GM21717 (cell line): ENCODE results near the gene WNT3A.
"Not testable (repeated sequence)": the region's sequence is repeated elsewhere in the genome, so short reads cannot be mapped to it uniquely, and the experiment has no call there.

Experiments
- ATAC-seq: cut with Tn5 transposase; IDR thresholded peaks from one replicate; pipeline ENCODE4 v1.9.1; 2021; ENCODE audit warnings: mild to moderate bottlenecking, moderate library complexity; ENCODE audit not compliant: unreplicated experiment

WNT3A gene

GRCh38 chr1:228010921-228011320, 4.1 kb downstream of the WNT3A start:
- no peak for ATAC-seq

- no peak for ATAC-seq
Observed at GRCh38 chr1:228011721-228012311, 5.0 kb downstream of the WNT3A start.

- no peak for ATAC-seq
Observed at GRCh38 chr1:228012555-228012954, 5.8 kb downstream of the WNT3A start.

- ATAC-seq, result no peak
Observed at GRCh38 chr1:228013131-228013934, 6.5 kb downstream of the WNT3A start.

- no peak for ATAC-seq
Observed at GRCh38 chr1:228013935-228014930, 7.4 kb downstream of the WNT3A start.

GRCh38 chr1:228015276-228016180, 8.7 kb downstream of the WNT3A start:
- ATAC-seq, result no peak

GRCh38 chr1:228016181-228016510, 9.3 kb downstream of the WNT3A start:
- ATAC-seq, result no peak

GRCh38 chr1:228016653-228017355, 10.0 kb downstream of the WNT3A start:
- no peak for ATAC-seq

- ATAC-seq, result no peak
Observed at GRCh38 chr1:228017356-228018124, 10.7 kb downstream of the WNT3A start.

GRCh38 chr1:228018125-228018398, 11.3 kb downstream of the WNT3A start:
- ATAC-seq, result no peak

- no peak for ATAC-seq
Observed at GRCh38 chr1:228018961-228019721, 12.3 kb downstream of the WNT3A start.

GRCh38 chr1:228019722-228020083, 12.9 kb downstream of the WNT3A start:
- ATAC-seq, result not testable (repeated sequence)

- no peak for ATAC-seq
Observed at GRCh38 chr1:228020686-228021354, 14.0 kb downstream of the WNT3A start.

- ATAC-seq, result no peak
Observed at GRCh38 chr1:228021355-228022030, 14.7 kb downstream of the WNT3A start.

- no peak for ATAC-seq
Observed at GRCh38 chr1:228022571-228023293, 15.9 kb downstream of the WNT3A start.

- no peak for ATAC-seq
Observed at GRCh38 chr1:228023294-228023639, 16.5 kb downstream of the WNT3A start.

- ATAC-seq, result no peak
Observed at GRCh38 chr1:228029281-228029680, 22.5 kb downstream of the WNT3A start.
